Neutrophil (primary cell): ENCODE measurements around the gene SLC2A9.

Experiments used
- H3K27ac ChIP-seq: fragments of 200-600 bp; sonication (generic); 2 replicates; pipeline ENCODE4 v1.5.1; 2016; ENCODE audit warnings: mild to moderate bottlenecking, moderate library complexity
- H3K27me3 ChIP-seq: fragments of 200-600 bp; sonication (generic); 2 replicates; pipeline ENCODE4 v1.6.0; 2016; ENCODE audit warnings: mild to moderate bottlenecking
- H3K36me3 ChIP-seq: fragments of 200-600 bp; sonication (generic); 2 replicates; pipeline ENCODE4 v1.5.1; 2017
- H3K4me1 ChIP-seq, 2 experiments: fragments of 200-600 bp in 1 of 2; sonication (generic) in 1 of 2; 1 replicate in 1 of 2; 2 replicates in 1 of 2; pipeline versions ENCODE4 v1.5.1 to v1.6.1; 2013 to 2016; ENCODE audit warnings: low read depth in 1 of 2, low read length in 1 of 2, mild to moderate bottlenecking in 1 of 2, moderate library complexity in 1 of 2; ENCODE audit not compliant: control insufficient read depth in 1 of 2, insufficient read depth in 1 of 2
- H3K4me3 ChIP-seq, 2 experiments: fragments of 200-600 bp in 1 of 2; sonication (generic) in 1 of 2; 1 replicate in 1 of 2; 2 replicates in 1 of 2; pipeline ENCODE4 v1.5.1; 2013 to 2016; ENCODE audit warnings: low read depth in 1 of 2, low read length in 1 of 2, mild to moderate bottlenecking in 1 of 2, moderate library complexity in 1 of 2
- H3K9me3 ChIP-seq: fragments of 200-600 bp; sonication (generic); 2 replicates; pipeline ENCODE4 v1.5.1; 2016
- TF ChIP-seq, protein P1 (sequence below): fragments of 200-600 bp; sonication (generic); IDR thresholded peaks from 2 replicates; pipeline ENCODE4 v1.5.1; 2016; ENCODE audit warnings: antibody characterized with exemption

Gene SLC2A9

GRCh38 chr4:10054571-10055041 is 33.3 kb upstream of the SLC2A9 start:
- TF ChIP-seq, protein P1, sequence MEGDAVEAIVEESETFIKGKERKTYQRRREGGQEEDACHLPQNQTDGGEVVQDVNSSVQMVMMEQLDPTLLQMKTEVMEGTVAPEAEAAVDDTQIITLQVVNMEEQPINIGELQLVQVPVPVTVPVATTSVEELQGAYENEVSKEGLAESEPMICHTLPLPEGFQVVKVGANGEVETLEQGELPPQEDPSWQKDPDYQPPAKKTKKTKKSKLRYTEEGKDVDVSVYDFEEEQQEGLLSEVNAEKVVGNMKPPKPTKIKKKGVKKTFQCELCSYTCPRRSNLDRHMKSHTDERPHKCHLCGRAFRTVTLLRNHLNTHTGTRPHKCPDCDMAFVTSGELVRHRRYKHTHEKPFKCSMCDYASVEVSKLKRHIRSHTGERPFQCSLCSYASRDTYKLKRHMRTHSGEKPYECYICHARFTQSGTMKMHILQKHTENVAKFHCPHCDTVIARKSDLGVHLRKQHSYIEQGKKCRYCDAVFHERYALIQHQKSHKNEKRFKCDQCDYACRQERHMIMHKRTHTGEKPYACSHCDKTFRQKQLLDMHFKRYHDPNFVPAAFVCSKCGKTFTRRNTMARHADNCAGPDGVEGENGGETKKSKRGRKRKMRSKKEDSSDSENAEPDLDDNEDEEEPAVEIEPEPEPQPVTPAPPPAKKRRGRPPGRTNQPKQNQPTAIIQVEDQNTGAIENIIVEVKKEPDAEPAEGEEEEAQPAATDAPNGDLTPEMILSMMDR, result no peak
- H3K4me1 ChIP-seq, result peaks cover 0 to 4% of the 10 kb centered on the region in 2 experiments
- H3K4me3 ChIP-seq, result no peak overlapping the region
- no peaks in the 10 kb centered on the region for H3K9me3 ChIP-seq
- peaks cover 20% of the 10 kb centered on the region for H3K36me3 ChIP-seq
- peaks cover 10% of the 10 kb centered on the region for H3K27me3 ChIP-seq
- H3K27ac ChIP-seq, result no peak overlapping the region

GRCh38 chr4:10053635-10054453 is 32.5 kb upstream of the SLC2A9 start:
- Histone ChIP-seq H3K27me3 (peaks cover 10% of the 10 kb centered on the region), H3K36me3 (peaks cover 20% of the 10 kb centered on the region), H3K4me1 (peaks cover 4 to 10% of the 10 kb centered on the region in 2 experiments), H3K27ac (no peak overlapping the region), H3K4me3 (no peak overlapping the region), H3K9me3 (no peaks in the 10 kb centered on the region)
- TF ChIP-seq, protein P1, result no peak

- peaks cover 10% of the 10 kb centered on the region for H3K27me3 ChIP-seq
- H3K27ac ChIP-seq, result no peak overlapping the region
- no peaks in the 10 kb centered on the region for H3K9me3 ChIP-seq
- TF ChIP-seq, protein P1, result no peak
- peaks cover 7% of the 10 kb centered on the region for H3K36me3 ChIP-seq
- peaks cover 25 to 32% of the 10 kb centered on the region in 2 experiments for H3K4me1 ChIP-seq
- H3K4me3 ChIP-seq, result no peak overlapping the region
These were observed 30.3 kb upstream of the SLC2A9 start for GRCh38 chr4:10051517-10052135.

- Histone ChIP-seq H3K27ac (no peak overlapping the region), H3K27me3 (peaks cover 10% of the 10 kb centered on the region), H3K4me3 (no peak overlapping the region), H3K4me1 (peaks cover 25 to 41% of the 10 kb centered on the region in 2 experiments), H3K36me3 (peaks cover under 1% of the 10 kb centered on the region), H3K9me3 (no peaks in the 10 kb centered on the region)
- TF ChIP-seq, protein P1, result no peak
These were observed 29.4 kb upstream of the SLC2A9 start for GRCh38 chr4:10050721-10051120.

DNA sequence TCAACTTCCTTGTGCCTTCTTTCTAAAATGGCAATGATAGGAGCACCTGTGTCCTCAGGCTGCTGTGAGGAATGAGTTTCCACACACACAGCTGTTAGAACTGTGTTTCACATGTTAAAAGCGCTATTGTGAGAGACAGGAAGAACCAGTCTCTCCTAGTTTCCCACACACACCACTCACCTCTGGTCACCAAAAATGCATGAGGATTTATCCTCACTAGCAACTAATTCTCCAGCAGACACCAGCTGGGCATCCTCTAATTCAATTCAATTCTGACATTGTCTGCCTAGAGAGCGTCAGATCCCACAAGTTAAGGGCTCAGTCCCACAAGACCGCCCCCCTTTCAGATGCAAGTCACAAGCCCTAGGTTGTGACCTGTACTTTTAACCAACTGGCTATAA is 29.0 kb upstream of the SLC2A9 start:
- TF ChIP-seq, protein P1, result no peak
- Histone ChIP-seq H3K4me3 (no peak overlapping the region), H3K9me3 (no peaks in the 10 kb centered on the region), H3K4me1 (peaks cover 25 to 45% of the 10 kb centered on the region in 2 experiments), H3K27me3 (peaks cover 10% of the 10 kb centered on the region), H3K36me3 (no peaks in the 10 kb centered on the region), H3K27ac (no peak overlapping the region)
